Fibroblast of lung (primary cell): ENCODE results near the gene SMCHD1. TPM values are rescaled to one million over a fixed set of nuclear protein-coding genes. Genes with fewer than 3 reads are reported as not detected.

Experiments
- DNase-seq, 2 donors: peaks; one replicate each; pipeline versions ENCODE4 v3.0.0 to v3.0.0-alpha.2; 2010; ENCODE audit warnings: low read depth in 2 of 2
- H2AFZ ChIP-seq: 2 replicates; pipeline ENCODE4 v1.5.1; 2012; ENCODE audit warnings: low read length, control low read depth, inconsistent platforms
- H3K27ac ChIP-seq: 2 replicates; pipeline ENCODE4 v1.5.1; 2011; ENCODE audit warnings: low read length, control low read depth; ENCODE audit not compliant: insufficient read depth
- H3K27me3 ChIP-seq: 2 replicates; pipeline ENCODE4 v1.5.1; 2011; ENCODE audit warnings: mild to moderate bottlenecking, low read length; ENCODE audit not compliant: control insufficient read depth, insufficient read depth
- H3K36me3 ChIP-seq: 2 replicates; pipeline ENCODE4 v1.5.1; 2011; ENCODE audit warnings: low read length; ENCODE audit not compliant: control insufficient read depth, insufficient read depth
- H3K4me1 ChIP-seq: 2 replicates; pipeline ENCODE4 v1.5.1; 2011; ENCODE audit warnings: low read length; ENCODE audit not compliant: control insufficient read depth, insufficient read depth; ENCODE audit errors: extremely low read depth
- H3K4me2 ChIP-seq: 2 replicates; pipeline ENCODE4 v1.5.1; 2011; ENCODE audit warnings: low read length, control low read depth; ENCODE audit not compliant: insufficient read depth; ENCODE audit errors: extremely low read depth
- H3K4me3 ChIP-seq, 4 experiments: fragments of 200-600 bp in 1 of 4; sonication (generic) in 1 of 4; replicated peaks in 1 of 4; 2 replicates each; pipeline ENCODE4 v1.5.1; 2011 to 2016; ENCODE audit warnings: low read length in 4 of 4, low read depth in 3 of 4, mild to moderate bottlenecking in 3 of 4, control low read depth in 2 of 4, inconsistent platforms in 1 of 4, mixed read lengths in 1 of 4; ENCODE audit not compliant: insufficient read depth in 1 of 4; ENCODE audit errors: control extremely low read depth in 1 of 4
- H3K79me2 ChIP-seq: 2 replicates; pipeline ENCODE4 v1.5.1; 2012; ENCODE audit warnings: mild to moderate bottlenecking, low read length, inconsistent platforms; ENCODE audit not compliant: control insufficient read depth, insufficient read depth
- H3K9ac ChIP-seq: 2 replicates; pipeline ENCODE4 v1.5.1; 2011; ENCODE audit warnings: mild to moderate bottlenecking, low read length, control low read depth; ENCODE audit not compliant: insufficient read depth
- H3K9me3 ChIP-seq: 2 replicates; pipeline ENCODE4 v1.5.1; 2012; ENCODE audit warnings: low read depth, low read length; ENCODE audit not compliant: control insufficient read depth, insufficient read depth
- H4K20me1 ChIP-seq: 2 replicates; pipeline ENCODE4 v1.5.1; 2011; ENCODE audit warnings: low read length; ENCODE audit not compliant: control insufficient read depth, insufficient read depth; ENCODE audit errors: extremely low read depth
- EZH2 ChIP-seq: IDR thresholded peaks from 2 replicates; pipeline ENCODE4 v1.5.1; 2012; ENCODE audit warnings: low read length, control low read depth, mild to moderate bottlenecking; ENCODE audit errors: missing control alignments
- polyA plus RNA-seq, 2 donors: library from polyadenylated mRNA; depleted of rRNA in 1 of 2; stranded (reverse) in 1 of 2; unstranded in 1 of 2; fragments of >200 nt; gene quantifications; 2 replicates each; pipeline ENCODE4 v1.2.1, GENCODE V29; 2011 to 2012; ENCODE audit warnings: missing spikeins in 1 of 2
- total RNA-seq: library from RNA; depleted of rRNA; stranded (reverse); fragments of >200 nt; gene quantifications from 2 replicates; pipeline ENCODE4 v1.2.1, GENCODE V29; 2014
- TF ChIP-seq, protein P1 (sequence below), 2 donors: IDR thresholded peaks in 1 of 2; conservative IDR thresholded peaks in 1 of 2; 1 replicate in 1 of 2; 2 replicates in 1 of 2; pipeline ENCODE4 v1.5.1; 2011 to 2012; ENCODE audit warnings: low read length in 2 of 2, control low read depth in 1 of 2, inconsistent platforms in 1 of 2, low read depth in 1 of 2, mild to moderate bottlenecking in 1 of 2

Gene SMCHD1
- total and polyA plus RNA-seq, 2 donors (not counting 1 experiment from before 2014, with no cell fraction given): 19.6 to 96.1 TPM

DNA sequence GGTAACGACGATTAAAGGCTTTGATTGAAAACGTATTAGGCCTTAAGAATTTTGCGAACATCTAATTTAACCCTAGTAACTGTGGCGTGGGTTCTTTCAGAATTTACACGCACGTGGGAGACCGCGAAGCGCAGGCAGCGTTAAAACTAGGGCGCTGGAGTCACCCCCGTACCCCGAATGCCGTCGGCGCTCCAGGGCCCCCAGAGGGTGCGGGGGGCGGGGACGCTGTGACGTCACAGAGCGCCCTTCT lies 673 bp upstream of the SMCHD1 start:
- H3K27me3 ChIP-seq: no peaks in the 10 kb centered on the region
- no peaks in the 10 kb centered on the region for H3K9me3 ChIP-seq
- H3K4me3 ChIP-seq: peak overlapping the region; percentile 80 to 86 (median 84)
- H3K79me2 ChIP-seq: peaks cover 39% of the 10 kb centered on the region
- H4K20me1 ChIP-seq: no peaks in the 10 kb centered on the region
- peak overlapping the region; percentile 94 for H3K9ac ChIP-seq
- TF ChIP-seq, protein P1, sequence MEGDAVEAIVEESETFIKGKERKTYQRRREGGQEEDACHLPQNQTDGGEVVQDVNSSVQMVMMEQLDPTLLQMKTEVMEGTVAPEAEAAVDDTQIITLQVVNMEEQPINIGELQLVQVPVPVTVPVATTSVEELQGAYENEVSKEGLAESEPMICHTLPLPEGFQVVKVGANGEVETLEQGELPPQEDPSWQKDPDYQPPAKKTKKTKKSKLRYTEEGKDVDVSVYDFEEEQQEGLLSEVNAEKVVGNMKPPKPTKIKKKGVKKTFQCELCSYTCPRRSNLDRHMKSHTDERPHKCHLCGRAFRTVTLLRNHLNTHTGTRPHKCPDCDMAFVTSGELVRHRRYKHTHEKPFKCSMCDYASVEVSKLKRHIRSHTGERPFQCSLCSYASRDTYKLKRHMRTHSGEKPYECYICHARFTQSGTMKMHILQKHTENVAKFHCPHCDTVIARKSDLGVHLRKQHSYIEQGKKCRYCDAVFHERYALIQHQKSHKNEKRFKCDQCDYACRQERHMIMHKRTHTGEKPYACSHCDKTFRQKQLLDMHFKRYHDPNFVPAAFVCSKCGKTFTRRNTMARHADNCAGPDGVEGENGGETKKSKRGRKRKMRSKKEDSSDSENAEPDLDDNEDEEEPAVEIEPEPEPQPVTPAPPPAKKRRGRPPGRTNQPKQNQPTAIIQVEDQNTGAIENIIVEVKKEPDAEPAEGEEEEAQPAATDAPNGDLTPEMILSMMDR (conservative IDR thresholded peaks at IDR 0.05 in 1 of 2, IDR thresholded peaks at IDR 0.05 in 1 of 2; ENCODE audit: low read depth in 1 of 2, low read length in 2 of 2): no peak
- no peak for TF ChIP-seq EZH2
- peak overlapping the region; percentile 84 for H2AFZ ChIP-seq
- peak overlapping the region; percentile 93 for H3K27ac ChIP-seq
- DNase-seq: no peak
- no peaks in the 10 kb centered on the region for H3K36me3 ChIP-seq
- peak overlapping the region; percentile 28 for H3K4me2 ChIP-seq
- peaks cover 4% of the 10 kb centered on the region for H3K4me1 ChIP-seq

DNA sequence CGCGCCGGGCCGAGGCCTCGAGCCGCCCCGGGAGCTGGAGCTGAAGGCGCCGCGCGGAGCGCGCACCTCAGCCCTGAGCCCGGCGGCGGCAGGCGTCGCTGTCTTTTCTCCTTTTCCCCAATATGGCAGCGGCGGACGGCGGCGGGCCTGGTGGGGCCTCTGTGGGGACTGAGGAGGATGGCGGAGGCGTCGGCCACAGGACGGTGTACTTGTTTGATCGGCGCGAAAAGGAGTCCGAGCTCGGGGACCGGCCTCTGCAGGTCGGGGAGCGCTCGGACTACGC lies 369 bp downstream of the SMCHD1 start:
- Histone ChIP-seq H3K27me3 (no peaks in the 10 kb centered on the region), H3K9me3 (no peaks in the 10 kb centered on the region), H3K4me3 (peak overlapping the region; percentile 59 to 86 (median 78)), H3K36me3 (no peaks in the 10 kb centered on the region), H3K9ac (peak overlapping the region; percentile 94), H4K20me1 (no peaks in the 10 kb centered on the region), H3K4me1 (peaks cover 4% of the 10 kb centered on the region), H3K4me2 (peak overlapping the region; percentile 54), H3K27ac (peak overlapping the region; percentile 93), H3K79me2 (peaks cover 48% of the 10 kb centered on the region), H2AFZ (peak overlapping the region; percentile 7)
- TF ChIP-seq, protein P1 (conservative IDR thresholded peaks at IDR 0.05 in 1 of 2, IDR thresholded peaks at IDR 0.05 in 1 of 2; ENCODE audit: low read depth in 1 of 2, low read length in 2 of 2): no peak
- no peak for TF ChIP-seq EZH2
- DNase-seq: peak in 1 of 2 donors; percentile 42

DNA sequence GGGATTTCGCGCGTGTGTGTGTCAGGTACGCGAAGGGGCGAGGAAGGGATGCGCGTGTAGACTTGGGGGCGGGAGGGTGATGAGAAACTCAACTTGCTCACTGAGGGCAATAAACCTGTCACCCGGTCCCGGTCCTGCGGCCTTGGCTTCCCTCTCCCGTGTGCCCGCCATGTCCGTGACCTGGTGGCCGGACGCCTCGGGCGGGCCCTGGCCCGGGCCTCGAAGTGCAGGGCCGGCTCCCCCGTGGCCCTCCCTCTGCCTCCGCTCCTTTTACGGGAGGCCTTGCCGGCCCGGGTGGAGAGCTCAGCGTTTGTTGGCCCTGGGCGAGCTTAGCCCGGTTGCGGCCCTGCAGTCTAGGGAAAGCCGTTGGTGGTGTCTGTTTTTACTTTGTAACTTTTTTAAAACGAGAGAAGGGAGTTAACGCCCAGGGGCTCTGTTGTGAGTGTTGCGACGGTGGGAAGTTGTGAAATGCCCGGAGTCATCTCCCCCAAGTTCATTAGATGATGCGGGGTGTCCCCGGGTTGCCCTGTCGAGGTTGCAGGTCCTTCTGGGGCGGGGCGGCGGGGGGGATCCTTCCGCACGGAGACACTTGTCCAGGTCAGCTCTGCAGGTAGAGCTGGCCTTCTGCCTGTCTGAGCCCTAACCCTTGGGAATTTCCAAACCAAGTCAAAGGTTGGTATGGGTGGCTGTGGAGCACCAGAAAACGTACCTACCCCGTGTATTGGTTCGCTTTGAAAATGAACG lies 883 bp downstream of the SMCHD1 start:
- H3K4me1 ChIP-seq: peaks cover 4% of the 10 kb centered on the region
- H3K79me2 ChIP-seq: peaks cover 52% of the 10 kb centered on the region
- peak overlapping the region; percentile 93 for H3K27ac ChIP-seq
- H3K9ac ChIP-seq: peak overlapping the region; percentile 94
- H3K36me3 ChIP-seq: no peaks in the 10 kb centered on the region
- no peaks in the 10 kb centered on the region for H3K27me3 ChIP-seq
- DNase-seq: peak; percentile 44 to 53
- no peaks in the 10 kb centered on the region for H4K20me1 ChIP-seq
- H3K4me2 ChIP-seq: peak overlapping the region; percentile 54
- no peak for TF ChIP-seq EZH2
- TF ChIP-seq, protein P1 (conservative IDR thresholded peaks at IDR 0.05 in 1 of 2, IDR thresholded peaks at IDR 0.05 in 1 of 2; ENCODE audit: low read depth in 1 of 2, low read length in 2 of 2): no peak
- peak overlapping the region; percentile 7 for H2AFZ ChIP-seq
- H3K4me3 ChIP-seq: peak overlapping the region; percentile 59 to 86 (median 78)
- H3K9me3 ChIP-seq: no peaks in the 10 kb centered on the region
